Mesendoderm (in vitro differentiated cells): Measurements from ENCODE around the gene PDCD1LG2.

ENCODE experiments used
- DNase-seq: peaks from one replicate; pipeline ENCODE4 v3.0.0; 2013
- H2AK5ac ChIP-seq: 2 replicates; pipeline ENCODE4 v1.6.1; 2013; ENCODE audit warnings: low read length, inconsistent platforms
- H2BK120ac ChIP-seq: 2 replicates; pipeline ENCODE4 v1.6.1; 2013; ENCODE audit warnings: low read depth, mild to moderate bottlenecking, low read length, moderate library complexity, mixed read lengths
- H2BK15ac ChIP-seq: replicated peaks from 2 replicates; pipeline ENCODE4 v1.6.1; 2013; ENCODE audit warnings: low read depth, mild to moderate bottlenecking, moderate library complexity
- H2BK5ac ChIP-seq: 2 replicates; pipeline ENCODE4 v1.6.1; 2013; ENCODE audit warnings: low read length, inconsistent platforms
- H3K18ac ChIP-seq: 2 replicates; pipeline ENCODE4 v1.6.1; 2013; ENCODE audit warnings: mild to moderate bottlenecking, low read length, mixed read lengths
- H3K23ac ChIP-seq: one replicate; pipeline ENCODE4 v1.6.1; 2013; ENCODE audit warnings: low read length
- H3K27ac ChIP-seq: 2 replicates; pipeline ENCODE4 v1.5.1; 2013; ENCODE audit warnings: low read depth, mild to moderate bottlenecking, inconsistent platforms, low read length, moderate library complexity
- H3K27me3 ChIP-seq: 2 replicates; pipeline ENCODE4 v1.6.1; 2013; ENCODE audit warnings: low read length, control low read depth, mild to moderate bottlenecking, inconsistent platforms; ENCODE audit not compliant: insufficient read depth, poor library complexity
- H3K36me3 ChIP-seq: 2 replicates; pipeline ENCODE4 v1.6.1; 2013; ENCODE audit warnings: low read length, inconsistent platforms; ENCODE audit not compliant: control insufficient read depth, insufficient read depth
- H3K4ac ChIP-seq: one replicate; pipeline ENCODE4 v1.6.1; 2013; ENCODE audit warnings: low read depth, mild to moderate bottlenecking, low read length, moderate library complexity
- H3K4me1 ChIP-seq: 2 replicates; pipeline ENCODE4 v1.6.1; 2013; ENCODE audit warnings: low read depth, low read length, inconsistent platforms; ENCODE audit not compliant: control insufficient read depth
- H3K4me2 ChIP-seq: 2 replicates; pipeline ENCODE4 v1.6.1; 2013; ENCODE audit warnings: low read length
- H3K4me3 ChIP-seq: 2 replicates; pipeline ENCODE4 v1.5.1; 2013; ENCODE audit warnings: mild to moderate bottlenecking, low read length
- H3K56ac ChIP-seq: one replicate; pipeline ENCODE4 v1.6.1; 2013; ENCODE audit warnings: low read length
- H3K79me1 ChIP-seq: 2 replicates; pipeline ENCODE4 v1.6.1; 2013; ENCODE audit warnings: low read length, inconsistent platforms
- H3K79me2 ChIP-seq: 2 replicates; pipeline ENCODE4 v1.6.1; 2013; ENCODE audit warnings: mild to moderate bottlenecking, low read length; ENCODE audit not compliant: control insufficient read depth, insufficient read depth
- H3K9ac ChIP-seq: 2 replicates; pipeline ENCODE4 v1.6.1; 2013; ENCODE audit warnings: low read length, inconsistent platforms
- H4K5ac ChIP-seq: one replicate; pipeline ENCODE4 v1.6.1; 2013; ENCODE audit warnings: low read length
- H4K8ac ChIP-seq: one replicate; pipeline ENCODE4 v1.6.1; 2013; ENCODE audit warnings: low read depth, mild to moderate bottlenecking, control low read depth, low read length, moderate library complexity
- WGBS: extraction: QIAGEN DNeasy Blood & Tissue Kit; methylation state at CpG from one replicate; pipeline ENCODE4 v1.1.7; 2013; ENCODE audit warnings: low lambda C conversion rate, missing lambda C conversion rate; ENCODE audit not compliant: insufficient coverage; ENCODE audit errors: extremely low coverage; 5-methylcytosine and 5-hydroxymethylcytosine counted together

The PDCD1LG2 gene

GRCh38 chr9:5561828-5562488, 51.6 kb downstream of the PDCD1LG2 start:
- no peak overlapping the region for H3K18ac ChIP-seq
- H3K4me2 ChIP-seq = no peak overlapping the region
- no CpG with 5 or more reads among the region's 1 CpG for WGBS

GRCh38 chr9:5562806-5563416, 52.6 kb downstream of the PDCD1LG2 start:
- Histone ChIP-seq H3K18ac (peak overlapping the region; percentile 47), H2BK15ac (no peak overlapping the region), H2BK5ac (no peak overlapping the region), H3K36me3 (no peaks in the 10 kb centered on the region), H4K5ac (no peak overlapping the region), H3K56ac (no peak overlapping the region), H3K79me1 (no peaks in the 10 kb centered on the region), H3K79me2 (no peaks in the 10 kb centered on the region), H2AK5ac (no peak overlapping the region), H3K4me1 (peaks cover 2% of the 10 kb centered on the region), H3K23ac (no peak overlapping the region), H3K4me3 (no peak overlapping the region), H4K8ac (peak overlapping the region; percentile 13), H3K4me2 (no peak overlapping the region), H2BK120ac (no peak overlapping the region), H3K9ac (no peak overlapping the region), H3K4ac (no peak overlapping the region), H3K27me3 (no peaks in the 10 kb centered on the region), H3K27ac (no peak overlapping the region)
- WGBS = no CpG with 5 or more reads among the region's 5 CpGs
- DNase-seq = peak; percentile 79

More at GRCh38 chr9:5561828-5562488, 51.6 kb downstream of the PDCD1LG2 start:
- Histone ChIP-seq H3K27ac (no peak overlapping the region), H2BK15ac (no peak overlapping the region), H3K36me3 (no peaks in the 10 kb centered on the region), H3K27me3 (no peaks in the 10 kb centered on the region), H3K9ac (no peak overlapping the region), H3K79me1 (no peaks in the 10 kb centered on the region), H4K8ac (no peak overlapping the region), H2BK120ac (no peak overlapping the region), H3K4me1 (peaks cover 2% of the 10 kb centered on the region), H3K79me2 (no peaks in the 10 kb centered on the region), H3K4ac (no peak overlapping the region), H3K56ac (no peak overlapping the region), H2AK5ac (no peak overlapping the region), H2BK5ac (no peak overlapping the region), H4K5ac (no peak overlapping the region), H3K4me3 (no peak overlapping the region), H3K23ac (no peak overlapping the region)
- DNase-seq = no peak

GRCh38 chr9:5563417-5563815, 53.1 kb downstream of the PDCD1LG2 start:
- Histone ChIP-seq H2BK120ac (no peak overlapping the region), H3K4me3 (no peak overlapping the region), H3K79me1 (no peaks in the 10 kb centered on the region), H2BK15ac (no peak overlapping the region), H3K56ac (no peak overlapping the region), H3K79me2 (no peaks in the 10 kb centered on the region), H3K4me2 (no peak overlapping the region), H2AK5ac (no peak overlapping the region), H3K4me1 (peaks cover 2% of the 10 kb centered on the region), H3K27ac (no peak overlapping the region), H4K8ac (no peak overlapping the region), H3K36me3 (no peaks in the 10 kb centered on the region), H3K4ac (no peak overlapping the region), H3K9ac (no peak overlapping the region), H4K5ac (no peak overlapping the region), H2BK5ac (no peak overlapping the region), H3K23ac (no peak overlapping the region), H3K27me3 (no peaks in the 10 kb centered on the region), H3K18ac (peak overlapping the region; percentile 47)
- no peak for DNase-seq
- WGBS = no CpG with 5 or more reads among the region's 2 CpGs

DNA sequence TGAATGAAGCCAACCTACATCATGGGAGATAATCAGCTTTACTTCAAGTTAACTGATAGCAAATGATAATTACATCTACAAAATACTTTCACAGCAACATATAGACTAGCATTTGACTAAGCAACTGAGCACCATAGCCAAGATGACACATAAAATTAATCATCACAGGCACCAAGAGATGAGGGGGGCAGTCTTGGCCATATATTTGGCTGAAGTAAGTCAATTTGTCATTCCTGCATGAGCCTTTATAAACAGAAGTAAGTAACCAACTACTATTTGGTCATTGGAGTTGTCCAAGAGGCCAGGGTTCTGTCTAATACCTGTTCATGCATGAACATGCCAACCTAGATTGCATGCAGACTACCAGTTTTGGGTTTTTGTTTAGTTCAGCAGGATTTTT, 53.6 kb downstream of the PDCD1LG2 start:
- peak overlapping the region; percentile 47 for H3K18ac ChIP-seq
- no peak overlapping the region for H4K8ac ChIP-seq
- no peak overlapping the region for H2AK5ac ChIP-seq
- no peaks in the 10 kb centered on the region for H3K36me3 ChIP-seq
- H3K23ac ChIP-seq = no peak overlapping the region
- H3K79me2 ChIP-seq = no peaks in the 10 kb centered on the region
- H3K4me3 ChIP-seq = no peak overlapping the region
- DNase-seq = no peak
- H3K56ac ChIP-seq = no peak overlapping the region
- H3K9ac ChIP-seq = no peak overlapping the region
- H4K5ac ChIP-seq = no peak overlapping the region
- H3K27ac ChIP-seq = no peak overlapping the region
- H2BK15ac ChIP-seq = no peak overlapping the region
- H2BK120ac ChIP-seq = no peak overlapping the region
- no peaks in the 10 kb centered on the region for H3K27me3 ChIP-seq
- peaks cover 2% of the 10 kb centered on the region for H3K4me1 ChIP-seq
- no peak overlapping the region for H3K4ac ChIP-seq
- H3K4me2 ChIP-seq = no peak overlapping the region
- no peak overlapping the region for H2BK5ac ChIP-seq
- no peaks in the 10 kb centered on the region for H3K79me1 ChIP-seq

GRCh38 chr9:5566054-5566618, 55.8 kb downstream of the PDCD1LG2 start:
- Histone ChIP-seq H3K79me1 (no peaks in the 10 kb centered on the region), H3K4me1 (peaks cover 2% of the 10 kb centered on the region), H3K4me2 (no peak overlapping the region), H3K27ac (no peak overlapping the region), H3K23ac (no peak overlapping the region), H4K8ac (no peak overlapping the region), H3K36me3 (no peaks in the 10 kb centered on the region), H2BK15ac (no peak overlapping the region), H3K56ac (no peak overlapping the region), H3K4me3 (no peak overlapping the region), H3K79me2 (no peaks in the 10 kb centered on the region), H3K9ac (no peak overlapping the region), H3K27me3 (no peaks in the 10 kb centered on the region), H2BK120ac (no peak overlapping the region), H4K5ac (no peak overlapping the region), H2AK5ac (no peak overlapping the region), H3K18ac (no peak overlapping the region), H2BK5ac (no peak overlapping the region), H3K4ac (no peak overlapping the region)
- DNase-seq = no peak
- WGBS = no CpG with 5 or more reads among the region's 6 CpGs
